SKM-1 treated with dmso at 0.1 percent for 144 hours (cell line): ENCODE data around the gene RPL23.
A peak's percentile ranks its signal among the peaks of the same experiment; 100 is the strongest.

Source experiments
- DNase-seq: peaks from one replicate; lab custom pipeline; 2025; ENCODE audit not compliant: unreplicated experiment; lab: John Stamatoyannopoulos, UW

RPL23 gene

GRCh38 chr17:38853292-38854219 is at the start of gene RPL23:
Gene RPL23 (minus strand): TSS chr17:38853721. CDS start chr17:38853710, 11 bp downstream.
- peak; percentile 98 for DNase-seq

- peak; percentile 96 for DNase-seq
These were observed 47.6 kb upstream of the RPL23 start for GRCh38 chr17:38900978-38901656.

GRCh38 chr17:38899421-38899820 is 45.9 kb upstream of the RPL23 start:
- DNase-seq: no peak

- DNase-seq: peak; percentile 78
These were observed 45.4 kb upstream of the RPL23 start for GRCh38 chr17:38898812-38899348.

GRCh38 chr17:38898291-38898679 is 44.8 kb upstream of the RPL23 start:
- no peak for DNase-seq

GRCh38 chr17:38897671-38898290 is 44.3 kb upstream of the RPL23 start:
- DNase-seq: no peak

- no peak for DNase-seq
These were observed 43.7 kb upstream of the RPL23 start for GRCh38 chr17:38897176-38897575.

- DNase-seq: no peak
These were observed 42.9 kb upstream of the RPL23 start for GRCh38 chr17:38896346-38896954.

GRCh38 chr17:38894276-38894675 is 40.8 kb upstream of the RPL23 start:
- no peak for DNase-seq

- DNase-seq: peak; percentile 77
These were observed 40.1 kb upstream of the RPL23 start for GRCh38 chr17:38893607-38894006.

- DNase-seq: no peak
These were observed 39.6 kb upstream of the RPL23 start for GRCh38 chr17:38893113-38893512.

GRCh38 chr17:38892620-38893019 is 39.1 kb upstream of the RPL23 start:
- DNase-seq: no peak

- no peak for DNase-seq
These were observed 38.6 kb upstream of the RPL23 start for GRCh38 chr17:38892083-38892482.

- DNase-seq: no peak
These were observed 37.9 kb upstream of the RPL23 start for GRCh38 chr17:38891441-38891840.

- no peak for DNase-seq
These were observed 36.9 kb upstream of the RPL23 start for GRCh38 chr17:38890410-38890746.

- no peak for DNase-seq
These were observed 36.4 kb upstream of the RPL23 start for GRCh38 chr17:38889745-38890409.

GRCh38 chr17:38888842-38889241 is 35.3 kb upstream of the RPL23 start:
- DNase-seq: no peak

GRCh38 chr17:38886643-38887010 is 33.1 kb upstream of the RPL23 start:
- DNase-seq: no peak

- DNase-seq: no peak
These were observed 32.5 kb upstream of the RPL23 start for GRCh38 chr17:38885728-38886642.
